T-helper 2 cell treated with Interferon-gamma antibody and Interleukin-4, amounts not matched to agents 100 ng/mL and 5 ng/mL, for 36 hours (primary cell): Measurements from ENCODE around the gene ATP13A5. TPM values are rescaled to one million over a fixed set of nuclear protein-coding genes. Genes with fewer than 3 reads are reported as not detected.

Source experiments
- intact Hi-C: fragments of 100-400 bp; cut with micrococcal nuclease; formaldehyde crosslinking; loops from one replicate; pipeline ENCODE4 v1.15.1; 2023
- total RNA-seq: library from RNA; stranded (reverse); gene quantifications from 2 replicates; pipeline ENCODE4 v1.2.3, GENCODE V29; 2022

Gene ATP13A5
- total RNA-seq, result not detected in 2 replicates

- intact Hi-C loops, result no loop called here
Measured at GRCh38 chr3:193378706-193379105, at the start of gene ATP13A5. Gene ATP13A5, minus strand, starts transcription at chr3:193378753. Its CDS starts 28 bp downstream, at chr3:193378725.

GRCh38 chr3:193418576-193419373, 40.2 kb upstream of the ATP13A5 start:
- intact Hi-C loops, result no loop called here

GRCh38 chr3:193416629-193417028, 38.1 kb upstream of the ATP13A5 start:
- intact Hi-C loops, result no loop called here

GRCh38 chr3:193407688-193408087, 29.1 kb upstream of the ATP13A5 start:
- intact Hi-C loops, result no loop called here

GRCh38 chr3:193407112-193407511, 28.6 kb upstream of the ATP13A5 start:
- intact Hi-C loops, result no loop called here

- intact Hi-C loops, result no loop called here
Measured at GRCh38 chr3:193403307-193403706, 24.8 kb upstream of the ATP13A5 start.

- intact Hi-C loops, result no loop called here
Measured at GRCh38 chr3:193400304-193400703, 21.8 kb upstream of the ATP13A5 start.

- intact Hi-C loops, result no loop called here
Measured at GRCh38 chr3:193396451-193397244, 18.1 kb upstream of the ATP13A5 start.

- intact Hi-C loops, result no loop called here
Measured at GRCh38 chr3:193391902-193392301, 13.3 kb upstream of the ATP13A5 start.

- intact Hi-C loops, result no loop called here
Measured at GRCh38 chr3:193389335-193389734, 10.8 kb upstream of the ATP13A5 start.

GRCh38 chr3:193388361-193388760, 9.8 kb upstream of the ATP13A5 start:
- intact Hi-C loops, result no loop called here

GRCh38 chr3:193387596-193387995, 9.0 kb upstream of the ATP13A5 start:
- intact Hi-C loops, result no loop called here

GRCh38 chr3:193377591-193377990, 962 bp downstream of the ATP13A5 start:
- intact Hi-C loops, result no loop called here

- intact Hi-C loops, result no loop called here
Measured at GRCh38 chr3:193375614-193376013, 2.9 kb downstream of the ATP13A5 start.

GRCh38 chr3:193372783-193373182, 5.8 kb downstream of the ATP13A5 start:
- intact Hi-C loops, result no loop called here

GRCh38 chr3:193367868-193368267, 10.7 kb downstream of the ATP13A5 start:
- intact Hi-C loops, result no loop called here

- intact Hi-C loops, result no loop called here
Measured at GRCh38 chr3:193357291-193357690, 21.3 kb downstream of the ATP13A5 start.

- intact Hi-C loops, result no loop called here
Measured at GRCh38 chr3:193354423-193354822, 24.1 kb downstream of the ATP13A5 start.

- intact Hi-C loops, result no loop called here
Measured at GRCh38 chr3:193350744-193351143, 27.8 kb downstream of the ATP13A5 start.

GRCh38 chr3:193348686-193349085, 29.9 kb downstream of the ATP13A5 start:
- intact Hi-C loops, result no loop called here

GRCh38 chr3:193347521-193348501, 30.7 kb downstream of the ATP13A5 start:
- intact Hi-C loops, result no loop called here
